ENCODE results near the gene KIFBP.
A peak's percentile ranks its signal among the peaks of the same experiment; 100 is the strongest.

Gene KIFBP

DNA sequence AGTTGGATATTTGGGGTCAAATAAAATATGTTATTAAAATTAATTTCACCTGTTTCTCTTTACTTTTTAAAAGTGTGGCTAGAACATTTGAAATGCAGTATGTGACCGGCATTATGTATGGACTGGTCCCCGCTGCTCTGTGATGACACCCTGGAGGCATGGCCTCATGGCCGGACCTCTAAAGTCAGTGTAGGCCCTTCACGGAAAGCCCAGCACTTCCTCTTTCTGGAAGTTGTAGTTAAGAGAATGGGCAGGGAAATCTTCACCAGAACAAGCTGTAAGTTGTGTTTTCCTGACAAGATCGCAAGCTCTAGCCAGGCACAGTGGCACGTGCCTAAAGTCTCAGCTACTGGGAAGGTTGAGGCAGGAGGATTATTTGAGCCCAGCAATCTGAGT, 61.0 kb downstream of the KIFBP start:
- TF ChIP-seq, protein P1, sequence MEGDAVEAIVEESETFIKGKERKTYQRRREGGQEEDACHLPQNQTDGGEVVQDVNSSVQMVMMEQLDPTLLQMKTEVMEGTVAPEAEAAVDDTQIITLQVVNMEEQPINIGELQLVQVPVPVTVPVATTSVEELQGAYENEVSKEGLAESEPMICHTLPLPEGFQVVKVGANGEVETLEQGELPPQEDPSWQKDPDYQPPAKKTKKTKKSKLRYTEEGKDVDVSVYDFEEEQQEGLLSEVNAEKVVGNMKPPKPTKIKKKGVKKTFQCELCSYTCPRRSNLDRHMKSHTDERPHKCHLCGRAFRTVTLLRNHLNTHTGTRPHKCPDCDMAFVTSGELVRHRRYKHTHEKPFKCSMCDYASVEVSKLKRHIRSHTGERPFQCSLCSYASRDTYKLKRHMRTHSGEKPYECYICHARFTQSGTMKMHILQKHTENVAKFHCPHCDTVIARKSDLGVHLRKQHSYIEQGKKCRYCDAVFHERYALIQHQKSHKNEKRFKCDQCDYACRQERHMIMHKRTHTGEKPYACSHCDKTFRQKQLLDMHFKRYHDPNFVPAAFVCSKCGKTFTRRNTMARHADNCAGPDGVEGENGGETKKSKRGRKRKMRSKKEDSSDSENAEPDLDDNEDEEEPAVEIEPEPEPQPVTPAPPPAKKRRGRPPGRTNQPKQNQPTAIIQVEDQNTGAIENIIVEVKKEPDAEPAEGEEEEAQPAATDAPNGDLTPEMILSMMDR (IDR thresholded peaks at IDR 0.05; ENCODE audit: low read length, missing control alignments): no peak
- no peak for DNase-seq (ENCODE audit: low read depth)
- H3K4me3 ChIP-seq (replicated peaks; ENCODE audit: low read depth, low read length): no peak overlapping the region

DNA sequence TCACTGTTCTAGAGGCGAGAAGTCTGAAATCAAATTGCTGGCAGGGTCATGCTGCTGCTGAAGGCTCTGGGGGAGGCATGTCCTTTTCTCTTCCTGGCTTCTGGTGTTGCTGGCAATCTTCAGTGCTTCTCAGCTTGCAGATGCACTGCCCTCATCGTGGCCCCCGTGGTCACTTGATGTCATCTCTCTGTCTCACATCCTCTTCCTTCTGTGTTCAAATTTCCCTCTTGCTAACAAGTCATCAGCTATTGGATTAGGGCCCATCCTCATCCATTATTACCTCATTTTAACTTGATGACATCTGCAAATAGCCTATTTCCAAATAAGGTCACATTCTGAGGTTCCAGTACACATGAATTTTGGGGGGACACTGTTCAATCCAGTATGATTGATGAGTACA, 62.7 kb downstream of the KIFBP start:
- H3K4me3 ChIP-seq (replicated peaks; ENCODE audit: low read depth, low read length): no peak overlapping the region
- DNase-seq (ENCODE audit: low read depth): peak; percentile 50
- TF ChIP-seq, protein P1 (IDR thresholded peaks at IDR 0.05; ENCODE audit: low read length, missing control alignments): no peak

DNA sequence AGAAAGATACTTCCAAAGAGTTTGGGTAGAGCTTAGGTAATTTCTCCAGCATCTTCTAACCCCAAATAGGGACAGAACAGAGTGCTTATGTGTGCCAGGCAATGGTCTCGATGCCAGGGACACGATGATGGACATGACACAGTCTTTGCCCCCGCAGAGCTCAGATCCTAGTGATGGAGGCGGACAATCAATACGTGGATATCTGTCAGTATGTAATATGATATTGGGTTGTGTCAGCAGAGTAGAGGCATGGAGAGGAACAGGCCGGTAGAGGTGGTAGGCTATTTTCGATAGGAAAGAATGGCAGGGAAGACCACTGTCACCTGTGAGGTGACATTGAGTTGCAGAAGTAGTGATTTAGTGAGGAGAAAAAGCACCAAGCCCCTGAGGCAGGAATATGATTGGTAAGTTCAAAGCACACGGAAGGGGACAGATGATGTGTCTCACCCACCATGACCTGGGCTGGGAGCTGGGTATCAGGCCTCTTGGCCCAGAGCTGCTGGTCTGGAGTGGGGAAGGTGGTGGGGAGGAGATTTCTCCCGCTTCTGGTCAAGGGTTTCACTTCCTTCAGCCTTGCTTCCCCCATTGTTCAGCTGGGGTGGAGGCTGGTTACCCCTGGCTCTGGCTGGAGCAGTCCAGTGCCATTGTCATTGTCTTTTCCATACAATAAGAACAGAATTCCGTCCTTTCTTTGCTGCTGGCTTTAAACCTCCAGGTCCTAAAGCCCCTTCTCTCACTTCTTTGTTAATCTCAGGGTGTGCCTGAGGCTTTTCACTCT, 63.3 kb downstream of the KIFBP start:
- DNase-seq (ENCODE audit: low read depth): no peak
- TF ChIP-seq, protein P1 (IDR thresholded peaks at IDR 0.05; ENCODE audit: low read length, missing control alignments): no peak
- H3K4me3 ChIP-seq (replicated peaks; ENCODE audit: low read depth, low read length): no peak overlapping the region

DNA sequence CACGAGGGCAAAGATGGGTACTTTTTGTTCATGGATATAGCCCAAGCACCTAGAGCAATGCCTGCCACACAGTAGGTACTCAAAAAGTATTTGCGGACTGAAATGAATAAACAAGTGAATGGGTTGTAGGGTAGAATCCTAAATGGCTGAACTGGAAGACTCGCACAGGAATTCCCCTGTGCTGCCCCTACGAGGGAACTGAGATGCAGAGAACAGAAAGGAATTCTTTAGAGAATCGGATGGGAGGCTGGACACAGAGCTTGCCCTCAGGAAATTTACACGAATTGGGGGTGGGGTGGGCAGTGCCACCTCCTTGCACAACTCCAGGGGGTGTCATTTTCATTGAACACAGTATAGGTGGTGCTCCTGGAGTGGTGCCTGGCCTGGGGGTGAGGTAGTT, 64.1 kb downstream of the KIFBP start:
- TF ChIP-seq, protein P1 (IDR thresholded peaks at IDR 0.05; ENCODE audit: low read length, missing control alignments): no peak
- H3K4me3 ChIP-seq (replicated peaks; ENCODE audit: low read depth, low read length): no peak overlapping the region
- no peak for DNase-seq (ENCODE audit: low read depth)

DNA sequence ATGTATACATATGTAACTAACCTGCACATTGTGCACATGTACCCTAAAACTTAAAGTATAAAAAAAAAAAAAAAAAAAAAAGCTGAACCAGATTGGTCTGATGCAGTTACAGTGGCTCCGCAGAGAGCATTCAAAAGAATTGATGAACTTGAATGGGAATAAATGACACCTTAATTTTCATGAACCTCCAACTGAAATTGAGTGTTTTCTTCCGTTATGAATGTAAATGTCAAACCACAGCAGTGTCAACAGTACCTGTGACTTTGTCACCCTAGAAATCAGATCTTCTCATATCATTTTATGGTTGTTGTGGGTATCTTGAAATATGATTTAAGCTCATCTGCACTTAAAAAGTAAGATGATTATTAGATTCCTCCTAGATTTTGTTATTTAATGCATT, 66.6 kb downstream of the KIFBP start:
- no peak for DNase-seq (ENCODE audit: low read depth)
- H3K4me3 ChIP-seq (replicated peaks; ENCODE audit: low read depth, low read length): no peak overlapping the region
- TF ChIP-seq, protein P1 (IDR thresholded peaks at IDR 0.05; ENCODE audit: low read length, missing control alignments): no peak

DNA sequence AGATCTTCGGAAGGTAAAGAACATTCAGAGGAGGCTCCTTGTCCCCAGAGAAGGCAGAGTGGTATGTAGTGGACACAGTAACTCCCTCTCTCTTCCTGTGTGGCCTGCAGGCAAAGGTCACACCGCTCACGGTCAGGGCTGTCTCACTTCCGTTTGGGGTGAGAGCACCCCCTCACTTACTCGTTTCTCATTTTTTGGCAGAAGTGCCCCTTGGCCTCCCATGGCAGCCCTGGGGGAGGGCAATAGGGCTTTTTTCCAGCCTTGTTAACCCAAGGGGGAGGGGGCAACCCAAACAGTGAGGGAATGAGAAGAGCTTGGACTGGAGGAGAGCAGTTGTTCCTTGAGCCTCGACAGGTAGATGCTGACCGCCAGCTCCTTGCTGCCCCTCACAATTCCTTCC, 67.5 kb downstream of the KIFBP start:
- DNase-seq (ENCODE audit: low read depth): no peak
- TF ChIP-seq, protein P1 (IDR thresholded peaks at IDR 0.05; ENCODE audit: low read length, missing control alignments): no peak
- no peak overlapping the region for H3K4me3 ChIP-seq (replicated peaks; ENCODE audit: low read depth, low read length)

Measured in fibroblast of pulmonary artery (primary cell).